ENCODE results near the gene C1D.

DNA sequence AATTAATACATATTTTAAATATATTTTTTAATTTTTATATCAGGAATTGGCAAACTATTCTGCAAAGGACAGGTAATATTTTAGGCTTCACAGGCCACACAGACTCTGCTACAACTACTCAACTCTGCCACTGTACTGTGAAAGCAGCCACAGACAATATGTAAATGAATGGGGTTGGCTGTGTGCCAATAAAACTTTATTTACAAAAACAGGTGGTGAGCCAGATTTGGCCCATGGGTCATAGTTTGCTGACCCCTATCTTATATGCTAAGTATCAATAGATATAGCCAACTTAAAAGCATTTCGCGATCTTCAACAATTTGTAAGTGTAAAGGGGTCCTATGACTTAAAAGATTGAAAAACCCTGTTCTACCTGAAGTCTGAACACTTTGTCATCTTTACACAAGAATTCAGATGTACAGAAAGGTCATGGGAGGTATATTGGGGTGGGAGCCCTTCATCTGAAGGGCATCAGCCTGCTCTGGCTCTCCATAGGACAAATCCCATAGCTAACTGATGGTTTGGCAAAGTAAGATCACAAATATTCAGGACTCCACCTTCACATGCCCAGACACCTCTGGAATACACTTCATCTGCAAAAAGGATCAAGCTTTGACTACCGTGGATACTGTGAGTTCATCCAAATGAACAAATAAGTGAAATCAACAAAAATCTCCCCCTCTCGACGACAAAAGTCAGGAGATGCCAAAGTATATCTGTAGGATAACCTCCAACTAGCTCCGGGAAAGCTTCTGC, 65.9 kb downstream of the C1D start:
- TF ChIP-seq POLR2A (IDR thresholded peaks at IDR 0.05) = no peak
- TF ChIP-seq, protein P1, sequence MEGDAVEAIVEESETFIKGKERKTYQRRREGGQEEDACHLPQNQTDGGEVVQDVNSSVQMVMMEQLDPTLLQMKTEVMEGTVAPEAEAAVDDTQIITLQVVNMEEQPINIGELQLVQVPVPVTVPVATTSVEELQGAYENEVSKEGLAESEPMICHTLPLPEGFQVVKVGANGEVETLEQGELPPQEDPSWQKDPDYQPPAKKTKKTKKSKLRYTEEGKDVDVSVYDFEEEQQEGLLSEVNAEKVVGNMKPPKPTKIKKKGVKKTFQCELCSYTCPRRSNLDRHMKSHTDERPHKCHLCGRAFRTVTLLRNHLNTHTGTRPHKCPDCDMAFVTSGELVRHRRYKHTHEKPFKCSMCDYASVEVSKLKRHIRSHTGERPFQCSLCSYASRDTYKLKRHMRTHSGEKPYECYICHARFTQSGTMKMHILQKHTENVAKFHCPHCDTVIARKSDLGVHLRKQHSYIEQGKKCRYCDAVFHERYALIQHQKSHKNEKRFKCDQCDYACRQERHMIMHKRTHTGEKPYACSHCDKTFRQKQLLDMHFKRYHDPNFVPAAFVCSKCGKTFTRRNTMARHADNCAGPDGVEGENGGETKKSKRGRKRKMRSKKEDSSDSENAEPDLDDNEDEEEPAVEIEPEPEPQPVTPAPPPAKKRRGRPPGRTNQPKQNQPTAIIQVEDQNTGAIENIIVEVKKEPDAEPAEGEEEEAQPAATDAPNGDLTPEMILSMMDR (IDR thresholded peaks at IDR 0.05 in 8 of 11, conservative IDR thresholded peaks at IDR 0.05 in 3 of 11) = no peak

All from spleen (tissue), 7 donors.